Sigmoid colon (tissue), 7 donors: ENCODE results near the gene FCN1. TPM values are rescaled to one million over a fixed set of nuclear protein-coding genes. Genes with fewer than 3 reads are reported as not detected.

Source experiments
- DNase-seq: peaks from one replicate; pipeline ENCODE4 v3.0.0-alpha.2; 2019
- H3K27ac ChIP-seq, 4 donors: fragments of 200-600 bp; sonication (generic); one replicate each; pipeline ENCODE4 v1.5.1; 2016 to 2019; ENCODE audit warnings: mild to moderate bottlenecking in 1 of 4
- H3K27me3 ChIP-seq, 3 donors: fragments of 200-600 bp; sonication (generic); one replicate each; pipeline ENCODE4 v1.5.1; 2019; ENCODE audit warnings: mild to moderate bottlenecking in 1 of 3
- H3K36me3 ChIP-seq, 4 donors: fragments of 200-600 bp; sonication (generic); one replicate each; pipeline ENCODE4 v1.5.1; 2016 to 2019
- H3K4me1 ChIP-seq, 4 donors: fragments of 200-600 bp; sonication (generic); one replicate each; pipeline ENCODE4 v1.5.1; 2017 to 2019
- H3K4me3 ChIP-seq, 4 donors: fragments of 200-600 bp; sonication (generic); one replicate each; pipeline ENCODE4 v1.5.1; 2017 to 2019; ENCODE audit warnings: mild to moderate bottlenecking in 2 of 4, moderate library complexity in 1 of 4
- H3K9me3 ChIP-seq, 4 donors: fragments of 200-600 bp in 3 of 4; sonication (generic) in 3 of 4; one replicate each; pipeline versions ENCODE4 v1.5.1 to v1.6.1; 2013 to 2019
- EP300 ChIP-seq, 4 donors: sonication (generic); formaldehyde crosslinking; IDR thresholded peaks; one replicate each; pipeline ENCODE4 v1.6.1; 2017; ENCODE audit warnings: antibody characterized with exemption in 4 of 4
- POLR2A ChIP-seq, 2 donors: fragments of 450-650 bp; IDR thresholded peaks; one replicate each; pipeline ENCODE4 v1.6.1; 2016; ENCODE audit warnings: antibody characterized with exemption in 2 of 2, mild to moderate bottlenecking in 2 of 2, moderate library complexity in 2 of 2
- POLR2AphosphoS5 ChIP-seq, 4 donors: sonication (generic); formaldehyde crosslinking; IDR thresholded peaks; one replicate each; pipeline ENCODE4 v1.6.1; 2017; ENCODE audit warnings: antibody characterized with exemption in 4 of 4
- WGBS, 2 donors: extraction: QIAGEN DNeasy Blood & Tissue Kit; methylation state at CpG; one replicate each; pipeline ENCODE4 v1.1.7; 2013; 5-methylcytosine and 5-hydroxymethylcytosine counted together
- intact Hi-C: fragments of 100-400 bp; cut with DNase I; formaldehyde crosslinking; loops from one replicate; pipeline ENCODE4 v1.15.1; 2023
- polyA plus RNA-seq, 3 donors: library from polyadenylated mRNA; stranded (reverse); fragments of 200-250 nt; gene quantifications; one replicate each; pipeline ENCODE4 v1.2.3, GENCODE V29; 2013
- total RNA-seq, 4 donors: library from RNA; depleted of rRNA; stranded (reverse); fragments of >200 nt; gene quantifications; one replicate each; pipeline ENCODE4 v1.1.0, GENCODE V29; 2016
- TF ChIP-seq, protein P1 (sequence below), 4 experiments: fragments of 450-650 bp in 3 of 4; fragments of 200-600 bp in 1 of 4; IDR thresholded peaks; one replicate each; pipeline ENCODE4 v1.5.1; 2016 to 2019; ENCODE audit warnings: antibody characterized with exemption in 4 of 4, mild to moderate bottlenecking in 3 of 4, moderate library complexity in 2 of 4
- donor health status: healthy with polysubstance abuse.
- donor health status: Bipolar disorder and iron deficiency.
- donor health status: healthy.

The FCN1 gene
- total and polyA plus RNA-seq, 7 donors = 0.69 to 6.9 (median 1.4) TPM

DNA sequence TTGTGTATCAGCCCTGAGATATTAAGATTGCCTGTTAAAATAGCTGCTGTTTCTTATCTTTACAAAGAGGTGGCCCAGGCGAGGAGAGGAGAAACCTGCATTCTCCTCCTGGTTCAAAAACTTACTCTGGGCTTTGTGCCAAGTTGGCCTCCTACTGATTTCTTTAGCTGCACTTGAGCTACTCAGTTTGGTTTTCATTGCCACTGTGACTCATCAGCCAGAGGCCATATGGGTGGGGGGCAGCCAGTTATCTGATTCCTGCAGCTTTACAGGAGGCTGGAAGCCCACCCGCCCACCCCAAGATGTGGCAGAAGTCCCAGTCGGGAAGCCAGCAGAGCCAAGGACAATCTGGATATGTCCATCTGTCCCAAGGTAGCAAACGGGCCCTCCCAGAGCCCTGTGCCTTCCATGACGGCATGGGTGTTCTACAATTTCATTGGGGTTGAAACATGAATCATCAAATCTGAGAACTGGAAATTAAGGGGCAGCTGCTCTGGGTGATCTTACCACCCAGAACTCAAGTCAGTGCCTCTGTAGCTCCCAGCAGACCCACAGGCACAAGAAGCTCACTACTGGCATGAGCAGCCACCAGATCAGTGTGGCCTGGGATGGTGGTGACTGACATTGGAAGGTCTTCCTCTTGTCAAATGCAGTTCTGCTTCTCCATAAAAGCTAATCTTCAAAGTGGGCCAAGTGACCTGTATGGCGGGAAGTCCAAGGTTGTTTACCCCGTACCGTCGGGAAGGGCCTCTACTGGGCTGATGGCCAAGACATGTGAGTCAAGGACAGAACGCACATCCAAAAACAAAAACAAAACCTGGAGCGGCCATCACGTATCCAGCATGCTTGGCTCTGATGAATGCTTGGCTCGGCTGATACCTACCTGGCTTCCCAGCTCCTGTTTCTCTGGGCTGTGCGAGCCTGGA, 21.5 kb downstream of the FCN1 start:
- no peak overlapping the region for H3K4me3 ChIP-seq
- TF ChIP-seq, protein P1, sequence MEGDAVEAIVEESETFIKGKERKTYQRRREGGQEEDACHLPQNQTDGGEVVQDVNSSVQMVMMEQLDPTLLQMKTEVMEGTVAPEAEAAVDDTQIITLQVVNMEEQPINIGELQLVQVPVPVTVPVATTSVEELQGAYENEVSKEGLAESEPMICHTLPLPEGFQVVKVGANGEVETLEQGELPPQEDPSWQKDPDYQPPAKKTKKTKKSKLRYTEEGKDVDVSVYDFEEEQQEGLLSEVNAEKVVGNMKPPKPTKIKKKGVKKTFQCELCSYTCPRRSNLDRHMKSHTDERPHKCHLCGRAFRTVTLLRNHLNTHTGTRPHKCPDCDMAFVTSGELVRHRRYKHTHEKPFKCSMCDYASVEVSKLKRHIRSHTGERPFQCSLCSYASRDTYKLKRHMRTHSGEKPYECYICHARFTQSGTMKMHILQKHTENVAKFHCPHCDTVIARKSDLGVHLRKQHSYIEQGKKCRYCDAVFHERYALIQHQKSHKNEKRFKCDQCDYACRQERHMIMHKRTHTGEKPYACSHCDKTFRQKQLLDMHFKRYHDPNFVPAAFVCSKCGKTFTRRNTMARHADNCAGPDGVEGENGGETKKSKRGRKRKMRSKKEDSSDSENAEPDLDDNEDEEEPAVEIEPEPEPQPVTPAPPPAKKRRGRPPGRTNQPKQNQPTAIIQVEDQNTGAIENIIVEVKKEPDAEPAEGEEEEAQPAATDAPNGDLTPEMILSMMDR (IDR thresholded peaks at IDR 0.05) = no peak
- TF ChIP-seq POLR2A (IDR thresholded peaks at IDR 0.05) (no peak), POLR2AphosphoS5 (IDR thresholded peaks at IDR 0.05) (peak; percentile 24 to 60 (median 36)), EP300 (IDR thresholded peaks at IDR 0.05) (peak in 1 of 4 donors; percentile 35)
- H3K27me3 ChIP-seq = no peaks in the 10 kb centered on the region
- peaks cover 0 to 18% (median 10%) of the 10 kb centered on the region in 4 donors for H3K4me1 ChIP-seq
- peak overlapping the region in 3 of 4 donors; percentile 41 to 58 (median 50) for H3K27ac ChIP-seq
- 41 to 66% methylated on average over 14 of the region's 14 CpGs for WGBS, 2 donors
- H3K36me3 ChIP-seq = no peaks in the 10 kb centered on the region
- intact Hi-C loops = no loop called here
- H3K9me3 ChIP-seq = peaks cover 0 to 4% (median 0%) of the 10 kb centered on the region in 4 donors
- DNase-seq = peak; percentile 88

DNA sequence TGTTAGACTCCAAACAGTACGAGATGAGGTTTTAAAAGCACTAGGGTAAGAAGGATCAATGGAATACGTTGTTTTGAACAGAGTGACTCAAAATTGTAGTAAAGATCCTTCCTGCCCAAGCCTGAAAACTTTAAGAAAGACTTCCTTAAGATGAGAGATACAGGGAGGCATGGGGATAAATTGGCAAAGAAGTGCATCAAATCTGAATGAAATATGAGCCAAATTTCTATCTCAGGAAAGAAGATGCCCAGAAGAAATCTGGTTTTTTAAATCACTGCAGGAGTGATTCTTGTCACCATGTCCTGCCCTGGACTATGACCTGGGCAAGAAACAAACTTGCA, 22.2 kb downstream of the FCN1 start:
- peaks cover 0 to 18% (median 10%) of the 10 kb centered on the region in 4 donors for H3K4me1 ChIP-seq
- H3K36me3 ChIP-seq = no peaks in the 10 kb centered on the region
- peak overlapping the region in 3 of 4 donors; percentile 28 to 58 (median 41) for H3K27ac ChIP-seq
- H3K4me3 ChIP-seq = no peak overlapping the region
- peaks cover 0 to 4% (median 0%) of the 10 kb centered on the region in 4 donors for H3K9me3 ChIP-seq
- intact Hi-C loops = no loop called here
- H3K27me3 ChIP-seq = no peaks in the 10 kb centered on the region
- DNase-seq = no peak
- WGBS, 2 donors = 64 to 67% methylated on average over 2 of the region's 2 CpGs
- TF ChIP-seq POLR2AphosphoS5 (IDR thresholded peaks at IDR 0.05) (no peak), POLR2A (IDR thresholded peaks at IDR 0.05) (no peak), EP300 (IDR thresholded peaks at IDR 0.05) (no peak)

DNA sequence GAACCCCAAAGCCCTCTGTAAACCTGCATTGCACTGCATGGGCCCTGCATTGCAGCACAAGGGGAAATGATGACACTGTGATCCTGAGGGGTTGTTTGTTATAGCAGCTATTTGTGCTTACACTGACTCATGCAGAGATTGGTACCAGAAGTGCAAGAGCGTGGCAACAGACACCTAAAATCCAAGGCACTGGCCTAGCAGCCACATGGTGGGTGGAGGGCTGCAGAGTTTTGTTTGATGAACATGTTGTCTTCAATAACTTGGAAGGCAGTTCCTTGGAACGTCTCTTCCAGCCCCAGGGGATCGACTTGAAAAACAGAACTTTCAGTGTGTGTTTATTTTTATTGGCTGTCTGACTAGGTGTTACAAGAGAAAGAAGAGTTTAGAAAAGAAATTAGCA, 22.6 kb downstream of the FCN1 start:
- no peaks in the 10 kb centered on the region for H3K36me3 ChIP-seq
- H3K4me3 ChIP-seq = no peak overlapping the region
- intact Hi-C loops = no loop called here
- H3K27ac ChIP-seq = peak overlapping the region in 2 of 4 donors; percentile 41 to 58
- H3K4me1 ChIP-seq = peaks cover 0 to 18% (median 10%) of the 10 kb centered on the region in 4 donors
- WGBS, 2 donors = 60 to 77% methylated on average over 3 of the region's 3 CpGs
- TF ChIP-seq, protein P1 (IDR thresholded peaks at IDR 0.05) = no peak
- TF ChIP-seq POLR2AphosphoS5 (IDR thresholded peaks at IDR 0.05) = no peak
- no peak for DNase-seq
- H3K27me3 ChIP-seq = no peaks in the 10 kb centered on the region
- peaks cover 0 to 4% (median 0%) of the 10 kb centered on the region in 4 donors for H3K9me3 ChIP-seq

DNA sequence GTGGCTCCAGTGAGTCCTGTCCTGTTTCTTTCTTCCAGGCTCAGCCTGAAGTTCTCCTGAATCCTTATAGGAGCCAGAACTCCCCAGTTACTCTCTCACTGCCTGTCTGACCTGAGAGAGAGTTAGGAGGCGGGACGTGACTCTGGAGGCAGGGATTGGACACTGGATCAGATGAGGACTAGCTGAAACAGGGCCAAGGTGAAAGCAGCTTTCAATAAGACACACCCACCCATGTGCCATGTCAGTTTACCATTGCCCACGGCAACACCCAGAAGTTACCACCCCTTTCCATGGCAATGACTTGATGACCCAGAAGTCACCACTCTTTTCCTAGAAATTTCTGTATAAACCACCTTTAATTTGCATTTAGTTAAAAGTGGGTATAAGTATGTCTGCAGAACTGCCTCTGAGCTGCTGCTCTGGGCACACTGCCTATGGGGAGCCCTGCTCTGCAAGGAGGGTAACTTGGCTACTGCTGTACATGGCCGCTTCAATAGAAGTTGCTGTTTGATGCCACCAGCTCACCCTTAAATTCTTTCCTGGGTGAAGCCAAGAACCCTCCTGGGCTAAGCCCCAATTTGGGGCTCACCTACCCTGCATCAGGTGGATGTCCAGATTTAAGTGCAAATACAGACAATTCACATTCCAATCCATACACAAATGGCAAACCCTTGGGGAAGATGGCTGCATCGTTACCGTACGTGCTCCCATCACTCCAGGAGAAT, 23.4 kb downstream of the FCN1 start:
- Histone ChIP-seq H3K4me3 (no peak overlapping the region), H3K27ac (no peak overlapping the region), H3K27me3 (no peaks in the 10 kb centered on the region), H3K36me3 (no peaks in the 10 kb centered on the region), H3K9me3 (peaks cover 0 to 4% (median 0%) of the 10 kb centered on the region in 4 donors), H3K4me1 (peaks cover 0 to 18% (median 10%) of the 10 kb centered on the region in 4 donors)
- DNase-seq = no peak
- no peak for TF ChIP-seq POLR2AphosphoS5 (IDR thresholded peaks at IDR 0.05)
- no peak for TF ChIP-seq POLR2A (IDR thresholded peaks at IDR 0.05)
- TF ChIP-seq, protein P1 (IDR thresholded peaks at IDR 0.05) = no peak
- no peak for TF ChIP-seq EP300 (IDR thresholded peaks at IDR 0.05)
- 83 to 92% methylated on average over 7 of the region's 7 CpGs for WGBS, 2 donors
- intact Hi-C loops = no loop called here
